Activated CD4-positive, alpha-beta T cell treated with anti-CD3 and anti-CD28 coated beads, Interleukin-2, amount 50 U/mL, for 1 hour (primary cell): ENCODE results near the gene MCTP2.

Experiments used
- DNase-seq: peaks from one replicate; pipeline ENCODE4 v3.0.0-alpha.2; 2020

The MCTP2 gene

DNA sequence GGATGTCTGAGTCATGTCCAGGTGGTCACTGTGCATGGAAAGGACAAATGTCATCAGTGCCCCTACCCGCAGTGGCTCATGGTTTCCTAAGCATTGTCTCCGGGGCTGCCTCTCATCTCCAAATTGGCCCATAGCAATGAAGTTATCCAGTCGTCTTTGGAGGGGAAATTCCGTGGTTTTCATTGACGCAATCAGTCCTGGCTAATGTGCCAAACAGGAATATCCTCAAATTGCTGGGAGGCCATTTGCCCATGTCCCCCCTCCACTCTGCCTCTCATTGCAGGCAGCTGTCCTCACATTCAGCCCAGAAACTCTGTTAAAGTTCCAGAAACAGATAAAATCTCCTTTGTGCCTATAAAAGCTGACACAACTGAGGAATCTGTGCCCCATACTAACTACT lies 81.6 kb downstream of the MCTP2 start:
- no peak for DNase-seq

DNA sequence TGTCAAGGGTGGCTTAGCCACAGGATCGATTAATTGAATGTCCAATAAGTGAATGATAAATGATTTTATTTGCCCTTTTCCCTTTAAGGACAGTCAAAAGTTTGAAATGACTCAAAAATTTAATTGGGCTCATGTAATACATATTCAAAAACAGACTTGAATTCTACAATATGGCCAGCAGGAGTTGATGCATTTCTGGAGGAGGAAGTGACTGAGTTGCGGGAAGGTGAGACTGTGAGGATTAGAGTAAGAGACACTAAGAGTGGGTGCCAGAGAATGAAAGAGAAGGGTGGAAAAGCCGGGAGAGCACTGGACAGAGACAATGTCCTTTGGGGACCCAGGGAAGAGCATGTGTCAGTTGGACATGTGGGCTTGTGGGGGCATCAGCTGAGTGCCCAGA lies 83.3 kb downstream of the MCTP2 start:
- no peak for DNase-seq

DNA sequence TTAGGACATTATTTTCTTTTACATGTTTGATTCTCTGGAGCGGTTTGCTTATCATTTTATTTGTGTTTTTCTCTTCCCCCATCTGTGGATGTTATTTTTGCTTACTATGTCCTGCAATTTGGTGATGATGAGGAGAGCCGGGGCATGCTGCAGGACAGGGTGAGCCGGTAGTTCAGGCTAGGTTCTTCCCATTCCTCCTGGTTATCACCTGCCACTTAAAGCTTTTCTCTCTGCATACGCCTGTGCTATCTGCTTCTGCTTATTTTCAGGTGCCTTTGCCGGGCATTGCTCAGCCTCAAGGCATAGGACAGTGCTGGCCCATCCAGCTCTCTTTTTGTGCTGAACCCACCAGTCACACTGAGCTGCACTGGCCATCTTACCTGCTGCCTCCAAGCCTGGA lies 85.8 kb downstream of the MCTP2 start:
- DNase-seq, result no peak

DNA sequence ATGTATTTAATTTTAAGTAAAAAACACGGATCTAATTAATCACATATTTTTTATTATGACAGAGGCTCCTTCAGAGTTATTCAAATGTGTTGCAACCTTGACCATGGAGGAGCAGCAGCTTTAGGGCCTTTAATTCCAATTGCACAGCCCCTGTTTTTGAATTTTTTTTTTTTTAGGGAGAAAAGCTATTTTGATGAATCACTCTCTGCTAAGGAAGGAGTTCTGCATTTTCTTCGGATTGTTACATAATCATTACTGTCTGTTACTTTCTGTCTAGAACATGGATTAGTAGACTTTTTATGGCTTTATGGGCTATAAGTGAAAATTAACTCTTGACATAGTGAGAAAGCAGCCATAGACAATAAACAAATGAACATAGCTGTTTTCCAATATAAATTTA lies 90.8 kb downstream of the MCTP2 start:
- no peak for DNase-seq

DNA sequence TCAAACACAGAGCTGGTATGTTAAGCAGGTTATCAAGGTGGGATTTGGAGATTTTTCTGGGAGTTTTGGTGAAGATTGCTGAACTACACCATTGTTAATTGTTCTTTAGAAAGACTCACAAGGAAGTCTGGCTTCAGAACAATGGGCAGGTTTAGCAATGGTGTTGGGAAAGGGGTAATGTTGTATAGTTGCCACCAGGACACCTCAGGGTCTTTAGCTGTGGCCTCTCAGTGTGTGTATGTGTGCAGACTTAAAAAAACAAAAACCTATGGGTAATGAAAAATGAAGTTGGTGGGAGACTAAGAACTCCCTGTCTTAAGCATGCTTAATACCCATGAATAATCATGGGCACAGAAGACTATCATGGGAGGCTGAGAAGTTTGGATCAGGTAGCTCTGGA lies 91.7 kb downstream of the MCTP2 start:
- no peak for DNase-seq

DNA sequence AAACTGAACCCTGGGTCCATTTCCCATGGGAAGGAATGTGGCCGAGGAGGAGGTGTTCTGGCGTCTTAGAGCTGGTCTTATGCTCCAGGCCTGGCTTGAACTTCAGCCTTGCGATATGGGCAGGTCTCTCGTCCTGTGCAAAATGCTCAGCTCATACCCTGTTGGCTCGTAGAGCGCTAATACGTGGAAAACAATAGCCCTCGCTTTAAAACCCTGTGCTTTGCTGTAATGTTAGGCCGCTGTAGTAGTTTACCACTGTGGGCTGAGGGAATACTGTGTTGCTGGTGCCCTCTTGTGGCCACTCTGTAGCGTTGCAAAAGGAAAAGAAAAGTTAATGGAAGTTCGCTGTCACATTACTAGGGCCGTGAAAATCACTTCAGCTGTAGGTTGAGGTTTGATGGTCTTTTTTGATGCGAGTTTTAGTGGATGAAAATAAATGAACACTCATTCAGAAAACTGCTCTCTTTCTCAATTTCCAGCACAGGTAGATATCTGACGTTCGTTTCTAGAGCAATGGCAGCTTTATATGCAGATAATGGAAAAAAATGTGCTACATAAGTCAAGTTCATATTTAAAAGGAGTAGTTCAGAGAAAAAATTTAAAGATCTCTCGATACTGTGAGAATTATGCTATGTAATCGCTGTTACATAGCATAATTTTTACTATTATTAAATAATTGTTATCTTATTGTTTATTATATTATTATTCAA lies 92.9 kb downstream of the MCTP2 start:
- DNase-seq, result peak; percentile 40

DNA sequence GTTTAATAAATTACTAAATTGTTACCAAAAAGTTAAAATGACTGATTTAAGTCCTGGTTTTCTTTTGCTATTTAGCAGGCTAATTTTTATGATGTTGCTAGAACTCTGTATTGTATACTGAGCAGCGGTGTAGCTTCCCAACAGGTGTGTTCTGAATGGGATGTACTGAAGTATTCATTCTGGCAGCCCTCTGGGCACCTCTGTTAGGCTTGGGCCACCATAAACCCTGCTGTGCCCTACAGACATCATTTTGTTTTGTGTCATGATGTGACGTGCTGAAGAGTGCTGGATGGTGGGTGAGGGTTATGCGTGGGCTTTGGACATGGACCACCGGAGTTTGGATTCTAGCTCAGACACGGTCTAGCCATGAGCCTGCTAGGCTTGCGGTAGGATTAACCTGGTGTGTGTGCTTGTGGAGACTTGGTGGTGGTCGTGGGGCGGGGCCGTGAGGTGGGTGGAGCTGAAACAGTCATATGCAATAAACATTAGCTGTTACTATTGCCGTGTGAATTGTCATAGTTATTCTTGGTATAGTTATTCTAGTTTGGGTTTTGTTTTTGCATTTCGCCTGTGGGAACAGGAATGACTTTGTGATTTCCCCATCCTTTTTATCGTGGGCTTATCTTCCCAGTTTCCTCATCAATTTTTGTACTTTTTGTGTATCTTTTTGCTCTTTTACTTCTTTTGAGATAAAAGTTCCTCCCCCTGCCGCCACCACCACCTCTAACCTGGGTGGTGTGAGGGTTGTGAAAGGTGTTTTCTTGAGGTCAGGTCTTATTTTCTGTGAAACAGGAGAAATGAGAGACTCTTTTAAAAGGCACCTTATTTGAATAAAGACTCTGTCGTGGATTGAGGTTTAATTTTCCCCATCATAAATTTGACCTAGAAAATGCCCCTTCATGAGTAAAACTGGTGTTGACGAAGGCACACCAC lies 93.7 kb downstream of the MCTP2 start:
- DNase-seq, result peak; percentile 4

DNA sequence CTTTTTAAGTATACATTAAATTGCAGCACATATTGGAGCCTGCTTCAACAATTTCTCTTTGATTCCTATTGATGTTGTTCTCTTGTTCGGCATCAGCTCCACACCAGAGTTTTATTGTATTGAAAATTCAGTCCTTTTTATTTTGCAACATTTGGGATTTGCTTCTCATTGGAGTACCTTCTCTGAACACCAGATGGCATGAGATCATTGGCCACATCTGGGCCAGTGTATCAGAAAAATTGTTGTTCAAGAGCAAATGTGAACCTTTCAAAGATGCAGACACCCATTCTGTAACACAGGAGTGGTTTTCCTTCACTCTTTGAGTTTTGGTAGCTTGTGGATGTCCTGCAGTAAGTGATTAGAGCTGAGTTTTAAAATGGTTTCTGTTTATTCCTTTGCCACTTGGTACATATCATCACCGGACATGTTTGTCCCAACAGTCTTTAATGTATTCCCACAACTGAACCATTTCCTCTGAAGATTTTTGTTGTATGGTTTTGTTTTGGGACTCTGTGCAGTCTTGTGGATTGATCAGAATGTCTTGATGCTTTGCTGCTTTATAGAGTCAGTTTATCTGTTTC lies 96.1 kb downstream of the MCTP2 start:
- DNase-seq, result no peak

DNA sequence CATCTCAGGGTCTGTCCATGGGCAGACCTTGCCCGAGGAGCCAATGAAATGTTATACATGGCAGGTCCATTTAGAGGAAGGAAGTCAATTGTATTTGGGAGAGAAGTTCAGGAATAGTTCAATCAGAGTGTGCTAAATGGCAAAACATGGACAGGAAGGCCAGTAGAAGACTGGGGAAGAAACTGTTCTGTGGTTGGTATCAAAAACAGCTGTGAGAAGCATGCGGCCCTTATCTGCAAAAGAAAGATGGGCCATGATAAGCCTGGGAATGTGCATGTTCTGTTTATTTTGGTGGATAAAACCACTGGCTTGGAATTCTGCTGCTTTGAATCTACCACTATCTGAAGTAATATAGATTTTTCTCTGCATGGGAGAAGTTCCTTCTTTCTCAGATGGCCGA lies 100.4 kb downstream of the MCTP2 start:
- DNase-seq, result no peak

DNA sequence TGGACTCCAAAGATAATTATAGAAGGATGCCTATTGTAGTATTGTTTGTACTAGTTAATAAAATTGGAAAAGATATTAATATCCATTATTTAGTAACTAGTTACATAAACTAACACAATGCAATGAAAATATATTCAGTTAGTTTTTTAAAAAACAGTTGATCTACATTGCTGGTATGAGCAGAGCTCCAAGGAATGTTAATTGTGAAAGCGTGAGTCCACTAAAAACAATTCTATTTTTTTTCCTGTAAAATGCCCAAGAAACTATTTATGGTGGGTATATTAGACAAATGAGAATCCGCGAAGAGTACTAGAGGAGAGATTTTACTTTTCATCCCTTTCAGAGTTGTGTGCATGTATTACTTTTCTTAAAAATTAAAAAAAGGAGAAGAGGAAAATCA lies 104.3 kb downstream of the MCTP2 start:
- no peak for DNase-seq

DNA sequence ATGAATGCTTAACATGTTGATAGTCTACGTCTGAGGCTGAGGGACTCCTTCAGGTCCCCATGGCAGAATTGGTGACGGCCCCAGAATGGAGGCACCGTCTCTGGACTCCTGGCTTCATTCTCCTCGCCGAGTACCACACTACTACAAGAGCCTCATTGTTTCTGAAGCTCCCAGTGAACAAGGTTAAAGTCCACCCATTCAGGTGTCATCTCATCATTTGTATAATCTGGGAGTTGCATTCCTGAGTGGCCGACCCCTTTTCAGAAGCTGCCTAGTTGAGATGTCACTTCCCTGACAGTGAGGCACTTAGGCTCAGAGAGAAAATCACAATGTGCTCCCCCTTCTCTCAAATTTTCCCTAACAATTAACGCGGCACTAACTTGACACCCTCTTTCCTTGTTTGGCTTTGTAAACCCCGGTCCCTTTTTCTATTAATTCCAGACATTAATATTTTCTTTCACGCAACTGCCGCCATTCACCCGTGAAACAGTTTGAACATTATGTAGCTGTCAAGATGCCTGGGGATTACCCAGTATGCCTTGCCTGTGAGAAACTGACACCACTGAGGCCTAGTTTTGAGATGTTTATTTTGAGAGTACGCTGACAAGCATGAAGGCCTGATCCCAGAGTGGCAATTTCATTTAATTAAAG lies 105.6 kb downstream of the MCTP2 start:
- no peak for DNase-seq

DNA sequence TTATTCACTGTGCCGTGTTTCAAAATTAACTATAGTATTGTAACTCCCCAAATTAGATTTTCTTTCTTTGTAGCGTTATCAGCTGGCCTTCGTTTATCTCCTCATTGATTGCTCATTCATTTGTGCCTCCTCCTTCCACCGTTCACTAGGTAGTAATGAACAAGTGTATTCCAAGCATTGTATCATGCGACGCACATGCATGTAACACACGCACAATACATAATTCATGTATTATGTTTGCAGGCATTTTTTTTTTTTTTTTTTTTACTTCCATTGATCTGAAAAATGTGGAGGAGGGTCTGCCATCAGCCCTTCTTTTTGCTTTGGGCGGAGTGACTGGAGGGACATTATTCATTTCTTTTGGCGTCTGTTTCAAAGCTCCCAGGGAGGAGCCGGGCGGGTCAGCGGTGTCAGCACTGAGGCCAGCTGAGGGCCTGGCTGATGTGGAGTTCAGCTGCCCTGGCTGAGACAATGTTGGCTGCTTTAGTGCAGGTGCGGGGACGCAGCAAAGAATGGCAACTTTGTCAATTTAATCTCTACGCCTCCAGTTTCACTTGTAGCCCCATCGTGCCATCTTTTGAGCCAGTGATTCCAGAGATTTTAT lies 107.0 kb downstream of the MCTP2 start:
- DNase-seq, result no peak

DNA sequence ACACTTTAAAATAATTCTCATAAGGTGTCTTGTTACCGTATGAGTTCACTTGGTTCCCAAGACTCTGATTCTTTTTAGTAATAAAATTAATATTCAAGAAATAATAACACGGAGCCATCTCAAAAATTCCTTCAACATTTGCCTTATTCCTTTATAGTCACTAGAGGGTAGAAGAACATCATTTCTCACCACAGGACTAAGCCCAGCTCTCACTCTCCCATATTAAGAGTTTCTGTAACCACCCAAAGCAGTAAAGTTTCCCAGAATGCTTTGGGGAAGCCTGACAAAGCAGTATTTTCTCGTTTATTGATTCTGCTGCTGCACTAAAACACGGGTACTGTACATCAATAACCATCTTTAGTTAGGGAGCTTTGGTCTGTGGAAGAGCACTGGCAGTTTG lies 114.9 kb downstream of the MCTP2 start:
- no peak for DNase-seq

DNA sequence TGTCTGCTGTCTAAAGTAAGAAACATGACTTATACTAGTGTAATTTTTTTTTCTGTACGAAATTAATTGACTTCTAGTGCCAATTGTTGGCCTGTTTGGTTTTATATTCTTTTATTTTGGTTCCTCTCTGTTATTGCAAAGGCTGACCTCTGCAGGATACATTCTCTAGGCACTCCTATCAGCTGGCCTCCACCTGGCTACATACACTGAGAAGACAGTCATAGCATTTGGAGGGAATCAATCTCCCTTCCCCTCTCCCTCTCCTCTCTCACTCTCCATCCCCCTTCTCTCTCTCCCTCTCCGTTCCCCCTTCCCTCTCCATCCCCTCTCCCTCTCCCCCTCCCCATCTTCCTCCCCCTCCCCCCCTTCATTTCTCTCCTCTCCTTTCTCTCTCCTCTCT lies 116.7 kb downstream of the MCTP2 start:
- no peak for DNase-seq

DNA sequence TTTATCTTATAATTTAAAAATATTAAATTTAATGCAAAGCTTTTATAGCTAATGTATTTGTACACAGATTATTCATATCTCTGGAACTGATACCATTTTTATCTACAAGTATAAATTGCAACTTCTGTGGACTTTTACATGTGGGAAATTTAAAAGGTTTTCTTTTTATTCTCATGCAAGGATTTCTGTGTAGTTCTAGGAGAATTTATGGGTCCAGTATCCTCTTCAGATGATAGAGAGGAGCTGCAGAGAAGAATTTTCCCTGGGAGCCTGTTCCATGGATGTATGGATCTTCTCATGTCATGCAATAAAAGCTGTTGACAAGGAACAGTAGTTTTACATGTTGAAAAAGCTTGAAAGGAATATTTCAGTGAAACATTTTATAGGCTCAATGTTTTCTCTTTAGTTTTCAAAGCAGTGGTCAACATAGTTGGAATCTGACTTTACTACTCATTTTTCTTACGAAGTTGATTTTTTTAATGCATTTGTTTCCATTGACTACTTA lies 119.7 kb downstream of the MCTP2 start:
- no peak for DNase-seq

DNA sequence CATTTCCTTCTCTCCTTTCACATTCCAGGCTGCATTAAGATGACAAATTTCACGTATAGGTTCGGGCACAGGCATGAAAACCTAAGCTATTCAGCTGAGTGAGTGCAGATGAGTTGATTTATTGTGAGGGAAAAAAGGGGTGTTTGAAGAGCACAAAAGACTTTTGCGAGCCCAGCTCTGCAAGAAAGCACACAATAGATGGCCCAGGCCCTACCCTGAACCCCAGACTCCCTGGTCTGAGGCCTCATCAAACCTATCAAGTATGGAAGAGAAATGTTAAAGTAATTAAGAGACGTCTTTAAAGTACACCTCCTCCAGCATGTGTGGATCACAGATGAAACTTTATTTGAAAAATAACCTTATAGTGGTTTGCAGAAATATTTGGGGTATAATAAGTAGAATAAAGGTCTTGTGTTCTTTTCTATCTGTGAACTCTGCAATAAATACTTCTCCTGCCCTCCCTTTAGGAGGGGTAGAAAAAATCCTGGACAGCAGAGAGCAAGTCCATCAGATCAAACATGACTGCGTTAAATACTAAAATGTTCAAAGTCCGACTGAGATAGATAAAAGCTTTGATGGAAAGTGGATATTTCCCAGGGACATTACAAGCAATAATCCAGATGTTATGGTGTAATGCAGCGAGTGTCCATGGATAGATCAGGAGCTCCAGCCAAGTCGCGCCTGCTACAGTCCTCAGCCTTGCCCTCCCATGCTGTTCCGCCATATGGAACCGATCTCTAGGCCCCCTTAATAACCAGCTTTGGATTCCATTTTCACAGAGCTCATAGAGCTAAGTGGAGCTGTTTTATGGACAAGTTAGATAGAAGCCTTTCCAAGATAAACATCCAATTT lies 121.5 kb downstream of the MCTP2 start:
- no peak for DNase-seq

DNA sequence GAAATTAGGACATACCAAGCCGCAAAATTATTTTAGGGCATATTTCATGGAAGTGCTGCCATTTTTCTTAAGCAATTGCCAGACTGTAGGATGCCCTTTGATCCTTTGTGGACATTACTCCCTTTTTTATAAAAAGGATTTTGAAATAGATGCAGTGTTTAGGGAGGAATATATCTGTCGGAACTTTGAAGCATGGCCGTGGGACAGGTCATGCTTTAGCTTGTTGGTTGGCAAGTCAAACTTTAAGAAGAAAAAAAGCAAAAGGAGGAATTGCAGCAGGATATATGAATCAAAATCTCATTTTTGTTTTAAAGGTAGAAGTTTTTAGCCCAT lies 122.1 kb downstream of the MCTP2 start:
- DNase-seq, result no peak

DNA sequence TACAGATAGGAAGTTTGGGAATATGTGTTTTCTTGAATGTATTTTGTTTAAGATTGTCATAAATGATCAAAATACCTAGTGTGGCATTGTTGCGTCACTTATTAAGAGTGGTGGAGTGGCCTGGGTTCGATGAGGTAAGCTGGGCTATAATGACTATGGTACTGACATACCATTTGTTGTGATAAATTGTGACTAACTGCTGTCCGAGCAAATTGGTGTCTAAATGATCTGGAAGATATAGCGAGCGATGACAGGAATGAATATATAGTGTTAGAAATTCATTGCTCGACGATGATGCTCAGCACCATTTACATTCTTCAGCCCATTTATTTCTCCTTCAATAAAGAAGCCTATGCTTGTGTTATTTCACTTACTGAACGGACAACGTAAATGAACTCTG lies 123.3 kb downstream of the MCTP2 start:
- no peak for DNase-seq

DNA sequence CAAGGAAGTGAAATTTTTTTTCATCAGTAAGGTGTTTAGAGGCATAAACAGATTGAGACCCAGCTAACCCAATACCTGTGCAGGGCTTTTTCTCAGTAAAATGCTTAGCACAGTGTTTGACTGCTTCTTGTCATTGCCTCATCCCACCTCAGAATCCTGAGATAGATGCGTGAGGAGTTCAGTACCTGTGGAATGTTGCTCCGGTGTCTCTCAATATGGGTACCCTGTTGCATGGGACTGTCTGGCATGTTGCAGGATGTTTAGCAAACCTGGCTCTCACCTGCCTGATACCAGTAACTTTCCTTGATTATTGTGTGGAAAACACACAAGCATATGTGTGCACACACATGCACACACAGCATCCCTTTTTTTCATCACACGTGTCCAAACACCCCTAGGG lies 128.4 kb downstream of the MCTP2 start:
- DNase-seq, result no peak

DNA sequence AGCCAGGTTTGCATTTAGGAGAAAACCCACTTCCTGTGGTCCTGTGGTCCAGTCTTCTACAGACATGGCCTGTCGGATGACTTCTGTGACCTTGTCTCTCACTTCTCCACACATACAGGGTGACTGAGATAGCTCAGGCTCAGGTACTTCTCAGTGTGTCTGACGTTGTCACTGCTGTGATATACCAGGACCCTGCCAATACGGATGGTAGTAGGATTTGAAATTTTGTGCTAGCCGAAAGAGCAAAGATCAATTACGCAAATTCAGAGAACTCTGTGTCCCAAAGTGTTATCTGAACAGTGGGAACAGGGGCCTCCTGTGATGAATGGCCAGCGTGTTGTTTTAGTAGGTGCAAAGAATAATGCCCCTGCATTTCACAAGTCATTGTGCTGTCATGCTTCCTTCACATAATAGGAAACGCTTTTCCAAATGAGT lies 128.9 kb downstream of the MCTP2 start:
- no peak for DNase-seq

DNA sequence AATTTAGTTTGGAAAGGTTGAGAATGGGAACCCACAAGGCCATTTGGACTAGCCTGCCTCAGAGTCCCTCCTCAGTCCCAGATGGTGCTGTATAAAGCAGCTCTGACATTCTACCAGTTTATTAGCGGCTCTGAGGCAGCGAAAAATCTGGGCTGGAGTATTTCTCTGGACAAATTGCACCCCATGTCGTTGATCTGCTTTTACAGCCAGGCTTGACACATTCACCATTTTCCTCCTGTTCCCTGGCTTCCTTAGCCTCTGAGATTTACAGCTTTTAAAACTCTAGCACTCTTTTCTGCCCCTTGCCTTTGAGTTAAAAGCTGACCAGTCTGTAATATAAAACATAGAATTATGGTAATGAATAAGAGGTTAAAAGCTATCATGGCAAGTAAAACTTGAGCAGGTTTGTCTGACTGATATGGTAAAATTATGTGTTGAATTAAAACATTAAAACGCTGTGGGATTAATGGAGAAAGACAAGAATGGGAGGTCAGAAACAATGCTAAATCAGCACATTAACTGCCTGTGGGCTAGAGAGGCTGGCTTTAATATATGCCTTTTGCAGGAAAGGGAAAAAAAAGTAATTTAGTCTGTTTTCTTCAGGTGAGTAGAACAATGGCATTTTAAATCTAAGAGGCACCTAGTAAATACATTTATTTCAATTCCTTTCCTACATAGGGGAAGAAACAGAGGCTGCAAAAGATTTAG lies 131.2 kb downstream of the MCTP2 start:
- DNase-seq, result no peak
